HG03159 (cell line): ENCODE results near the gene CS.
"Not testable (repeated sequence)": the region's sequence is repeated elsewhere in the genome, so short reads cannot be mapped to it uniquely, and the experiment has no call there.

Source experiments
- ATAC-seq: cut with Tn5 transposase; IDR thresholded peaks from one replicate; pipeline ENCODE4 v1.9.1; 2021; ENCODE audit warnings: mild to moderate bottlenecking, moderate library complexity; ENCODE audit not compliant: unreplicated experiment

Gene CS

GRCh38 chr12:56282579-56282978 lies 17.6 kb downstream of the CS start:
- ATAC-seq: no peak

DNA sequence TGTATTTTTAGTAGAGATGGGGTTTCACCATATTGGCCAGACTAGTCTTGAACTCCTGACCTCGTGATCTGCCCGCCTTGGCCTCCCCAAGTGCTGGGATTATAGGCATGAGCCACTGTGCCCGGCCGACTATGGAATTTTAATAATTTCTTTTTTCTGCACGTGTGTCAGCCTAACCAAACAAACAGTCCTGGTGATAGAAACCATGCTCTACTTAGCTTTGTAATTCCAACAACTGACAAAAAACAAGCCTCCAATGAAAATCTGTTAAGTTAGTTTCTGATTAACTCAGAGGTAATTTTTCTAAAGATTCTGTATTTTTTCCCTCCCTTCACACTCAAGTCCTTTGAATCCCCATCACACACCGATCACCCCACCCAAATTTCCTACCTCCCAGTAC lies 18.1 kb downstream of the CS start:
- ATAC-seq: no peak

GRCh38 chr12:56280849-56281248 lies 19.3 kb downstream of the CS start:
- ATAC-seq: no peak

DNA sequence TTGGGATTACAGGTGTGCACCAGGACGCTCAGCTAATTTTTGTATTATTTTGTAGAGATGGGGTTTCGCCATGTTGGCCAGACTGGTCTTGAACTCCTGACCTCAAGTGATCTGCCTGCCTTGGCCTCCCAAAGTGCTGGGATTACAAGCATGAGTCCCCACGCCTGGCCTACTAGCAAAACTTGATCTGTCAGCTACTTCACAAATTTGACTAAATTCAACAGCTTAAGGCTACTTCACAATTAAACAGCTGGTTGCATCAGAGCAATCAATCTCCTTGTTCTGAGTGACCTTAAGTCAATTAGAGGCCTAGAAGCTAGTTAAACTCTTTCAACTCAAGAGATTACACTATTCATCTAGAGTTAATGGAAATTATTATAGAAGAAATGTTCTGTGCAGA lies 21.2 kb downstream of the CS start:
- ATAC-seq: no peak

DNA sequence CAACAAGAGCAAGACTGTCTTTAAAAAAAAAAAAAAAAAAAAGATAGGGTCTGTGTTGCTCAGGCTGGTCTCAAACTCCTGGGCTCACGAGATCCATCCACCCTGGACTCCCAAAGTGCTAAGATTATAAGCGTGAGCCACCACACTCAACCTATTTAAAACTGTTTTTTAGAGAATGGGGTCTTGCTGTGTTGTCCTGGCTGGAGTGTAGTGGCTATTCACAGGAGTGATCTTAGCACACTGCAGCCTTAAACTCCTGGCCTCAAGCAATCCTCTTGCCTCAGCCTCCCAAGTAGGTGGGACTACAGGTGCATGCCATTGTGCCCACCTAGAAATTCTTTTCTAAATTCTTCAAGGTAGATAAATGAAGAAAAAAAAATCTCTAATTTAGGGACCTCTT lies 25.8 kb downstream of the CS start:
- no peak for ATAC-seq

DNA sequence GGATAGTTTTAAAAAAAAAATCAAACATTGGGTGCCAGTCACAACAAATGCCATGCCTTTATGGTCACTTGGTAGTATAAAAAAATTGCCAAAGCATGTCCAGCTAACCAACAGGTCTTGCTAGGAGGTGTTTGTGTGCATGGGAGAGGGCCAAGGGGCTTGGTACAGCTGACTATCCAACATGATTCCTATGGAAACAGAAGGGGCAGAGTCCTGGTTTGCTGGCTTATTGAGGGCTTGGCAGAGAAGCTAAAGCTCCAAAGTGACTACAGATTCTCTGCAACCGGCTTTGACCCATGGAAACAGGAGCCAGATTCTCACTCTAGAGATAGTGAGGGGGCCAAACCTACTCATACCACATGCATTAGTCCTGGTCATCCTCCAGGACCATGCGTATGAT lies 27.7 kb downstream of the CS start:
- not testable (repeated sequence) for ATAC-seq

DNA sequence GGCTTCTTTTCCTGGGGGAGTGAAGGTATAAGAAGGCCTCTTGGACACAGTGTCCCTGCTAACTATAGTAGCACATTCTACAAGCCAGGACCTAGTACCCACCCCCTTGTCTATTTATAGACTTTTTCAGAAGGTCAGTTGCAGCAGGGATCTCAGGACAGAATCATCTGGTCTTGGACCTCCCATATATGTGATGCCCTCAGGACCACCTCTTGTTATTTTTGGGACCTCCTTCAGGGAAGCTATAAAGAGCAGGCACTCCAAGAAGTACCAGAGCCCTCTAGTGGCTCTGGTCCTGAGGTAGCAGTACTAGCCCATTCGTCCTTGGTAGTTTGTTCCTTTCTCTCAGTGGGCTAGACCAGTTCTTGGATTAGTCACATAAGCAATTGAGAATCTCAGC lies 29.1 kb downstream of the CS start:
- ATAC-seq: no peak

DNA sequence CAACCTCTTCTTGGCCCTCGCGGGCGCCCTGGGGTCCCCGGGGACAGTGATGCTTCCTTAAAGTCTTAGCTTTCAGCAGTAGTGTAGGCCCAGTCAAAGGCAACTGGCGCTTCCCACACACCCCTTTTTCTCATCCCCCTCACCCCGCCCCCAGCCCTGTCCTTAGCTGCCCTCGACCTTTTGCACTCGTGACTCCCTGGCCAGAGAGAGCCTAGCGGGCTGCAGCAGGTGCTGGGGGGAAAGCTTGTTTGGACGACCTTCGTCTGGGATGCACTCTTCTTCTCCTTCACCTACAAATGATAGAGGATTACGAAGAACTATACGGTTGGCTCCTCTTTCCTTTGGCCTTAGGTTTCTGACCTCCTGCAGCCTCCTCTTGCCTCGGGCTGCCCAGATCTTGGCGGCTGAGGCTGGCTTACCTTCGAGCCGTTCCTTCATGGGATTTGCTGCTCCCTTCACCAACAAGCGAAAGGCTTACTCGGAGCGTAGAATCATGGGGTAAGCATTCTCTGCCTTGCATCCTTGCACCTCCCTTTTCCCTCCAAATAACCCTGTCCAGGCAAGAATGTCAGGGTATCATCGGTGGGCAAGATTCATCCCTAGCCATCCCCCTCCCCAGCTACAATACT lies 32.6 kb downstream of the CS start:
- peak; percentile 11 for ATAC-seq

DNA sequence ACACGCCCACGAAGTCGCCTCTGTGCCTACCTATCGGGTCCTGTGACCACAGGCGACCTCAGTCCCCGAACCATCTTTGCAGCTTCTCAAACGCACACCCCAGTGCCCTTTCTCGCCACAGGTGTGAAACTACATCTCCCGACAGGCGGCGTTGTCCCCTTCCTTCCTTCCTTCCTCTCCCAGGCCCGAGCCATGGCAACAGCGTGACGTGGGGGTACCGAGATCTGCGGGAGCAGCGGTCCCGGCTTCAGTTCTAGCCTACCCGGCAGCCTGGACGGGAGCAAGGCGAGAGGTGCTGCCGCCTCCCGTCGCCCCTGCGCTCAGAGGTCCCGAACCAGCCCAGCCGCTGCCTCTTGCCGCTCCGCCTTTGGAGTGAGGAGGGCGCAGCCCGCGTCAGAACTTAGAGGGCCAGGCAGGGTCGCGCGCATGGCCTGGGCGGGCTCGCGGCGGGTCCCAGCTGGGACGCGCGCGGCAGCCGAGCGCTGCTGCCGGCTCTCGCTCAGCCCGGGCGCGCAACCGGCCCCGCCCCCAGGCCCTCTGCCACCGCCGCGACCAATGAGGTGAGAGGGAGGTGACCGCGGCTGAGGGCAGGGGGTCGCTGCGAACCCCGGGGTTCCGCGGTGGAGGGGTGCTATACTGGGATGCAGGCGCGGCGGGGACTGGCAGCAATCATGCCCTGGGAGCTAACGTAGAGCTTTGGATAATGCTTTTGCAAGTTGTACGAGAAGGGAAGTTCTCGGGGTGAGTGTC lies 33.3 kb downstream of the CS start, which contains the start of gene COQ10A:
COQ10A (plus strand) TSS at position 250 of the 750 bp plus-strand sequence; CDS start at position 427, 177 bp downstream.
- peak; percentile 89 for ATAC-seq

- not testable (repeated sequence) for ATAC-seq
Measured at GRCh38 chr12:56266068-56266692, 34.0 kb downstream of the CS start.

- ATAC-seq: not testable (repeated sequence)
Measured at GRCh38 chr12:56262955-56263354, 37.2 kb downstream of the CS start.

DNA sequence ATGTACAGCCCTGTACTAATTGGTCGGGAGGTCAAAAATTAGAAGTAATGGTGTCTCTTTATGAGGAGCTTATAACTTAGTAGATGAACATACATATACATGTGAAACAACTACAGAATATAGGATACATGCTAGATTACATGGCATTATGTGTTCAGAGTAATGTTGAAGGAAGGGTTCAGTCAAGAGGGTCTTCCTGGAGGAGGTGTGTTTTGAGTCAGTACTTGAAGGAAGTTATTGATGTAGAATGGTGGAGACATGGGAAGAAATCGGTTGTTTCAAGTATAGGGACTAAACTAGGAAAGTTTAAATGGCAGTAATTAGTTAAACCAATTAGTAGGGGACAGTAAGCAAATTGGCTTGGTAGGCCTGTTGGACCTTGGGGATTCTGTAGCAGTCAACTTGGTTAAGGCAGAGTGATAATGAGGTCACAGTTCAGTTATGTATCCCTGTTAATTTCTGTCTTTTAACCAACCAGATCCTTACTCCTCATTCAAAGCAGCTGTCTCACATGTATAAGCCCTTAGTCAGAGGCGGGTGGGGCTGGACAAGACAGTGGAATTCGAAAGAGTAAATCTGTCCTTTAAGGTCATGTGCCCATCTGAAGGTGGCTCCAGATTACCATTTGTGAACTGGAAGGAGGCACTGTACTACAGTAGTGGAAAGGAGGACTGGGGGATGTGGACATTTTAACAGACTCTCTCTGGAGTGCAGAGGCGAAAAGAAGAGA lies 38.5 kb downstream of the CS start:
- ATAC-seq: no peak

DNA sequence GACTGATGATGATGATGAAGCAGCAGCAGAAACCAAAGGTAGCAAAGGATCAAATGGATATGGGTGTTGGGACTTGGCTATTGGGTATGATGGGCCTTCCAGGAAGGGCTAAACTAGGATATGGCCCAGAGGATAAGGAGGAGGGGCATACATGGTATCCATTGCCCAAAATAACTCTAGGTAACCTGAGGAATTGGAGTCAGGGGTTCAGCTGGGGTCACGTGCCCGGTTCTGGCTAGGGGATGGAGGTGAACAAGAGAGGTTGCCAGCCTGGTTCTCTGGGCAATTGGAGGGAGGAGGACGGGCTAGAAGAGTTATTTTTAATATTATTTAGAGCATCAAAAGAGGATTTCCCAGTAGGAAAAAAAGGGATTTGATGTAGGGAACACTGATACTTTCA lies 39.2 kb downstream of the CS start:
- ATAC-seq: no peak

GRCh38 chr12:56260380-56260779 lies 39.8 kb downstream of the CS start:
- no peak for ATAC-seq

GRCh38 chr12:56258820-56259183 lies 41.3 kb downstream of the CS start:
- no peak for ATAC-seq

GRCh38 chr12:56258068-56258819 lies 41.9 kb downstream of the CS start, which contains the start of gene ANKRD52:
ANKRD52 (minus strand) TSS chr12:56258384; CDS start chr12:56258269, 115 bp downstream.
- peak; percentile 86 for ATAC-seq

DNA sequence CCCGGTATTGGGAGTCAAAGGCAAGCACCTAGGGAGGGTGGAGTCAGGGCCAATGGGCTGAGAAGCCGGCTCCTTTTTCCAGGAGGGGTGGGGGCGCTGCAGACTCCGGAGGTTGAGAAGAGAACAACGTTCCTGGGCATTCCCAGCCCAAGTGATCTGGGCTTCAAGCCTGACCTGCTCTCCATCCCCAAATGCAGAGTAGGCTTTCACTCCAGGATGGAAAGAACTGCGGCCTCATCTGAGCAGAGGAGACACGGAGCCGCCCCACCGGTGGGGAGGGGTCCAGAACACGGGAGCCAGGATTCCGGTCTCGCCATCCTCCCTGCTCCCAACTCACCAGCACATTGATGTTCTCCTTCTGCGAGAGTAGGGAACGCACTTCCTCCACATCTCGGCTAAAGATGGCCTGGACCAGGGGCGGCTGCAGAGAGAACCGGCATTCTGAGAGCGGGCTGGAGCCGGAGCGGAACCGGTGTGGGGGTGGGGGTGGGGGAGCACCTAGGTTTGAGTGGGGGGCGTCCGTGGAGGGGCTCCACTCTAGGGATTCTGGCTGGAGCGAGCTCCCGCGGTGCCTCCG lies 42.6 kb downstream of the CS start:
- ATAC-seq: no peak

- ATAC-seq: no peak
Measured at GRCh38 chr12:56257071-56257470, 43.1 kb downstream of the CS start.

- no peak for ATAC-seq
Measured at GRCh38 chr12:56256326-56256960, 43.7 kb downstream of the CS start.

GRCh38 chr12:56255671-56256070 lies 44.5 kb downstream of the CS start:
- ATAC-seq: no peak
